NOMO-1 treated with DMSO at 0.1 percent for 48 hours (cell line): Measurements from ENCODE around the gene CD177.
"Not testable (repeated sequence)": the region's sequence is repeated elsewhere in the genome, so short reads cannot be mapped to it uniquely, and the experiment has no call there.

Experiments
- DNase-seq: peaks from one replicate; lab custom pipeline; 2025; ENCODE audit not compliant: unreplicated experiment; lab: John Stamatoyannopoulos, UW

Gene CD177

DNA sequence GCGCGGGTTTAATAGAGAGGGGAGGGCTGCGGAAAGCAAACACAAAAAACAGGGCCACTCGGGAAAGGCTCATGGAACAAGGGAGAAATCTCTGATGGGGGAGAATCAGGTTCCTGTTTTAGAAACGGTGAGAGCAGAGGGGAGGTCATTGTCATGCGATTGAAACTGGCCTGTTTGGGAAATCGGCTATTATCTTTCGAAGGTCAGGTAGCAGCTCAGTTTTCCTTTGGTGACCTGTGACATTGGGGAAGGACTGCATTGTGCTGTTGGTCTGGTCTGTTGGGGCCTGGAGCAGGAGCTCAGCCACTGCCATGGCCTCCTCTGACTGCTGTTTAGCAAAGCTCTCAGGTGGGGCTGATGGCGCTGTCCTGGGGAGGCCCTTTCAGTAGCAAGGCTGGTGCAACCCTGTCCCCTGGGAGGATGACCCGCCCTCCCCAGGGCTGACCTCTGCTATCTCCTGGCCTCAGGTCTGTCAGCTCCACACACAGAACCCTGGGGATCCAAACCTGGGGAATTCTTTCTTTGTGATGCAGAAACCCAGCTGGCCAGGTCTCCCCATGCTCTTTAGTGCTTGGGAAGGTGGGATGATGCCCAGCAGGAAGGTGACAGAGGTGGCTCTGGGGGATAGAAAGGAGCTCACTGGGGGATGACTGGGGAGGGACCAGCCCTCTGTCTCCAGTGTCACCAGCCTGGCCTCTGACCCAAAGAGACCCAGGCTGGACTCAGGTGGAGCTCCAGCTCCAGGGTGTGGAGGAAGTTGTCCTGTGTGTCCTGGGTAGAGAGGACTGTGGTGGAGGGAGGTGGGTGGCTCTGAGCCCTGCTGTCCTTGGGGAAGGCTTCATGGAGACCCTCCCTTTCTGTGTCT lies 21.2 kb upstream of the CD177 start:
- no peak for DNase-seq

DNA sequence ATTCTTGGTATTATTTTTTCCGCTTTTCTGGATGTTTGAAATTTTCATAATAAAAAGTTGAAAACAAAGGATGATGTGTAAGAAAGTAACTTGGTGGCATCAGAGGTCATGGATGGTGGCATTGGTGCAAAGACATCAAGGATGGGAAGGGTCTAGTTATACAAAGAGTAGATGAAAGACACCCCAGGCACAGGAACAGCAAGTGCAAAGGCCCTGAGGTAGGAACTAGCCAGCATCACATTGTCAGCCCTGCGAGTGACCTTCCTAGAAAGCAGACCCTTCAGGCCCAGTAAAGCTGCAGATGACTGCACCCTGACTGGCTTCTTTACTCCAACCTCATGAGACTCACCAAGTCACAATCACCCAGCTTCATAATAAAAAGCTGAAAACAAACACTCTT lies 17.0 kb upstream of the CD177 start:
- DNase-seq, result not testable (repeated sequence)

DNA sequence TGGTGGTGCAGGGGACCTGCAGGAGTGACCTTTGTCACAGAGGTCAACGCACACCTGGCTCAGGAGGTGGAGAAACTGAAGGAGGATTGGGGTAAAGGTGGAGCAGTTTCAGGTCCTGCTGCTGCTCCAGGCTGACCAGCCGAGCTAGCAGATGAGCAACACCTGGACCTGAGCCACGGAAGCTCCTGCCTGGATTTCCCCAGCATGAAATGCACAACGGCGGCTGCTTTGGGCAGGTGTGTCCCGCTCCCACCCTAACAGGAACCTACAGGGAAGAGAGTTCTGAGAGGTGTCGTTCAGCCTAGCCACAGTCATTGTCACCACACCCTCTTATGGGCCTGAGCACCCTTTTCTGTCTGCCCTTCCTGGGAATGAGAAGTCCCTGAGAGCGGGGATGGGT lies 15.7 kb upstream of the CD177 start:
- DNase-seq, result no peak

DNA sequence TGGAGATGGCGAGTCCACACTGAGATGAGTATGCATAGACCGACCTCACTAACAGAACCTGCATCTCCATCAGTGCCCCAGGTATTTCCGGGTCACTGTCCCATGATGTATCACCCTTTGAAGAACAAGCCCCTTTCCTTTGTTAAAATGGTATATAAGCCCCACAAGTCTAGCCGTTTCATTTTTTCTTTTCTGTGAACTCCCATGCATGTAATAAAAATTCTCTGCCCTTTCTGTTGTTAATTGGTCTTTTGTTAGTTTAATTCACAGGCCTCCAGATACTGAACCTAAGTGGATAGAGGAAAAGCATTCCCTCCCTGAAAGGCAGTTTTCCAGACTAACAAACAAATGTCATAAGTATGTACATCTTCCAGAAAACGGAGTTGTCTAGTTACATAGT lies 15.0 kb upstream of the CD177 start:
- no peak for DNase-seq

DNA sequence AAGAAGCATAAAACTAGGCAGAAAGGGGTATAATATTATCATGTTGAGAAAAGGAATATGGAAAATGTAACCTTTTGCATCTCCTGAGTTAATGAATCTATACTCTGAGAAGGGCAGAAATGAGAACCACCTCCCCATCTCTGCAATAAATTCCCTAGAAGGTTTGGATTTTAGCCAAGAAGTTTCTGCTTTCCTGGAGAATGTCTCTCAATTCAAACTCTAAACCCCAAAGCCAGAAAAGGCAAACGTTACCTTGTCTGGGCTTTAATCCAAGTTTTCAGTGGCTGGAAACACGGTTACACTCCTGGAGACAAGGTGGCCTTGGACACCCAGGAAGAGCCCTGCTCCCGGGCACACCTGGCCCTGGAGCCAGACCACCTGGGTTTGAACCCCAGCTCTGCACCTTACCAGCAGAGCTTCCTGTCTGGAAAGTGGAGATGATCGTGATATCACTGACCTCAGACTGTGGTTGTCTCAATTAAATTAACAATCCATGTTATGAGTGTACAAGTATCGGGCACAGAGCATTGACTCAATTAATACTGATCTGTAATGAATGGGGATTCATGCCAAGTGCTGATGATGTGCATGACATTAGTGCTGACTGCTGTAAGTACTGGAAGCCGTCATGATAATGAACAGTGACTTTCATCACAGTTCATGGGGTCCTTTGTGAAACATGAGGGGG lies 14.1 kb upstream of the CD177 start:
- DNase-seq, result not testable (repeated sequence)

DNA sequence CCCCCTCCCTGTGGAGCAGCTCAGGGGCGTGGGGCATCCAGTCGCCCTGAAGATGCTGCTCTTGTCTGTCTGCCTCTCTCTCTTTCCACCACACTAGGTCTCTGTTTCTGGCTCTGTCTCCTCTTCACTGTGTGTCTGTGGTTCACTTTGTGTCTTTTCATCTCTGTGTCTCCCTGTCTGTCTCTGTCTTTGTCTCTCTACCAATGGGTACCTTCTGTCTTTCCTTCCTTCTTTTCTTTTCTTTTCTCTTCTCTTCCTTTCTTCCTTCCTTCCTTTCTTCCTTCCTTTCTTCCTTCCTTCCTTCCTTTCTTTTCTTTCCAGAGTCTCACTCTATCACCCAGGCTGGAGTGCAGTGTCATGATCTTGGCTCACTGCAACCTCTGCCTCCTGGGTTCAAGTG lies 13.4 kb upstream of the CD177 start:
- not testable (repeated sequence) for DNase-seq

DNA sequence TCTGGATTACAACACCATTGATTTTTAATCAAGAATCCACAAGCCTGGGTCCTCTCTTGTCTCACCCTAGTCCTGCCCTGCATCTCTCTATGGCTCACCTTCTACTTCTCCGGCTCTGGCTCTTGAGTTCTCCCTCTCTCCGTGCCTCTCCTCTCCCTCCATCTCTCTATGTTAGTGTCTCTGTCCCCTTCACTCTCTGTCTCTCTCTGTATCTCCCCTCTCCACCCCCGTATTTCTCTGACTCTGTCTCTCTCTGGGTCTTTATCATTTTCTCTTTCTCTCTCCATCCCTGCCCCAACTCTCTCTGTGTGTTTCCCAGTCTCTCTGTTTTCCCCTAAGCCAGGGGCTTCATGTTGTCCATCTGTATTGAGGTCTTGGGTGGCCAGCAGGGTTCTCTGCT lies 12.4 kb upstream of the CD177 start:
- DNase-seq, result not testable (repeated sequence)

DNA sequence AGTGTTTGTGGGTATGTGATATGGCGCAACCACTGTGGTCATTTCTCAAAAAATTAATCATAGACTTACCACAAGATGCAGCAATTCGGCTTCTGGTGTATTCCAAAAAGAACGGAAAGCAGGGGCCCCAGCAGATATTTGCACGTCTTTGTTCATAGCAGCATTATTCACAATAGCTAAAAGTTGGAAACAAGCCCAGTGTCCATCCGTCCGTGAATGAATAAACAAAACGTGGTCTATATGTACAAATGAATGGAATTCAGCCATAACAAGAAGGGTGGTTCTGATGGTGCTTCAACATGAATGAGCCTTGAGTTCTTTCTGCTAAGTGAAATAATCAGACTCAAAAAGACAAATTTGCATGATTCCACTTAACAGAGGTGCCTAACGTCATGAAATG lies 11.4 kb upstream of the CD177 start:
- DNase-seq, result peak; percentile 65

DNA sequence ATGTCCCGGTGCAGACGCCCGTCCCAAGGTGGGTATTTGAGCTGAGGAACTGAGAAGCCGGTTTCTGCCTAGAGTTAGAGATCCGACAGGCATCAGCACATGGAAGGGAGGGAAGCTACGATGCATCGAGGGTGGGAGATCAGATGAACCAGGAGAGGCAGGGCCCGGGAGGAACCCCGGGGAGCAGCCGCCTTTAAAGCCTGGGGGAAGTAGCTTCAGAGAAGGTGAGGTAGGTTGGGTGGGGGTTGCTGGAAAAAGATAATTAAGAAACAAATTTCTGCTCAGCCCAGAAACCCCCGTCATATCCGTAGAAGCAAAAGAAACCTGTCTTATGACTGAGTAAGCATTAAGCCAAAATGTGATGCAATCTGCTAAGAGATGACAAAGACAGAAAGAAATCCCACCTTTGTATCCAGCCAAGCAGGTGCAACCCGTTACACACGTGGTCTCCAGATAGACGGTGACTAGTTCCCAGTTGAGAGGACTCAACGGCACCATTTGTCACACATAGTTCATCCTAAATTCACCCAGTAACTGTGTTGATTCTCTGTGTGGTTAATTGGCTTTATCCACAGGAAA lies 9.1 kb upstream of the CD177 start:
- peak; percentile 60 for DNase-seq

DNA sequence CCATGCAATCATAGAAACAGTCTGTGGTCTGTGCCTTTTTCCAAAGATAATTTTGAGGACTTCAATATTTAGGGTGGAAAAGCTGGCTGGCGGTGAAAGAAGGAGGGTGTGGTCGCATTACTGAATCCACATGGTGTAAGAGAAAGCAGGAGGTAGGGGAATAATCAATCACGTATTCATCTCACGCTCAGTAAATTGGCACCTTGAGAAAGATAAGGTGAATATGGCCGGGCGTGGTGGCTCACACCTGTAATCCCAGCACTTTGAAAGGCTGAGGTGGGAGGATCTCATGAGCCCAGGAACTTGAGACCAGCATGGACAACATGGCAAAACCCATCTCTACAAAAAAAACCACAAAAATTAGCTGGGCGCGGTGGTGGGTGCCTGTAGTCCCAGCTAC lies 3.7 kb upstream of the CD177 start:
- DNase-seq, result not testable (repeated sequence)

DNA sequence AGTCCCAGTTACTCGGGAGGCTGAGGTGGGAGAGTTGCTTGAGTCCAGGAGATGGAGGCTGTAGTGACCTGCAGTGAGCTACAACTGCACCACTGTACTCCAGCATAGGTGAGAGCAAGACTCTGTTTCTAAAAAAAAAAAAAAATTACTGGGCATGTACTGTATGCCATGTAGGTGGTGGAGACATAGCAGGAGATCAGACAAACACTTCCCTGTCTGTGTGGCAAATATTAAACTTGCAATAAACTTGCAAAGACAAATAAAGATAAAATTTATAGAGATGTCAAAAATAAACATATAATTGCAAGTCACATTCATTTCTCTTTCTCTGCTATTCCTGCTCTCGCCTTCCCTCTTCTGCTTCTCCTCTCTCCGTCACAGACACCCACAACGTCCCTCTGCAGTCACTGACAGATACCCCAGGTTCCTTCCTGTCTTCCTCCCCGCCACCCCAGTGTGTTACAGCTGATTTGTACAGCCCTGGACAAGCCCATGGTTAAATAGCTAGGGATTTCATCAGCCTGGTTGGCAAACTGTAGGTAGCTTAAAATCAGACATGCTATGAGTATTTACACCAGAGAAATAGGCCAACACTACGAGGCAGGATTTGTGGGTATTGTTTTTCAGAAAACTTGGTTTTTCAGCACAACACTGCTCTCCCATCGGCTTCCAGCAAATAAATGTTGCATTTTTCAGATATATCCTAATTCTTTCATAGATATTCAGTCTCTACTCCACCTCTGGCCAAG lies 1.3 kb upstream of the CD177 start:
- peak; percentile 69 for DNase-seq

DNA sequence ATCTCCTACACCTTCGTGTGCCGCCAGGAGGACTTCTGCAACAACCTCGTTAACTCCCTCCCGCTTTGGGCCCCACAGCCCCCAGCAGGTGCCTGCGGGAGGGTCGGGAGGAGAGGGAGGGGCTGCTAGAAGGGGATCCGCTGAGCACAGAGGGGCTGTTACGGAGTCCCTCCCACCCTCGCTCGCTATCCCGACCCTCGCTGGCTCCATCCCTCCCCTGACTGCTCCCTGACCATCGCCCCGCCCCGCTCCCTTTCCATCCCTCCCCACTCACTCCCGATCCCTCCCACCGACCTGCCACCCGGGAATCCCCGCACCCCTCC lies 780 bp downstream of the CD177 start:
- no peak for DNase-seq

DNA sequence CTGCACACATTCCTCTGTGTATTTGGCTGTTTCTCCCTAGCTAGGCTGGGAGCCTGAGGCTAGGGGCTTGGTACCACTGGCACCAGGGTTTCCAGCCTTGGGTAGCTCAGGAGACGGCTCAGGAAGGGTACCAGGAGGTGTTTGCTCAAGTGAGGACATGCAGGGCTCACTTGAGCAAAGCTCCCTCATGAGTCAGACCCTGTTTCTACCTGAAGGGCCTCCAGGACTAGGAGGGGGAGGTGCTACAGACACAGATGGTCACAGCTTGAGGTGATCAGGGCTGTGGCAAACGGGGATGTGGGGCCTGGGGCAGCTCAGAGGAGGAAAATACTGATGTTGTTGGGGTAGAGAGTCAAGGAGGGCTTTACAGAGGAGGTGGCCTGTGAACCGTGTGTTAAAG lies 3.3 kb downstream of the CD177 start:
- DNase-seq, result not testable (repeated sequence)

DNA sequence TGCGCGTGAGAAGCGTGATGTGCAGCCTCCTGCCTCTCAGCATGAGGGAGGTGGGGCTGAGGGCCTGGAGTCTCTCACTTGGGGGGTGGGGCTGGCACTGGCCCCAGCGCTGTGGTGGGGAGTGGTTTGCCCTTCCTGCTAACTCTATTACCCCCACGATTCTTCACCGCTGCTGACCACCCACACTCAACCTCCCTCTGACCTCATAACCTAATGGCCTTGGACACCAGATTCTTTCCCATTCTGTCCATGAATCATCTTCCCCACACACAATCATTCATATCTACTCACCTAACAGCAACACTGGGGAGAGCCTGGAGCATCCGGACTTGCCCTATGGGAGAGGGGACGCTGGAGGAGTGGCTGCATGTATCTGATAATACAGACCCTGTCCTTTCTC lies 8.7 kb downstream of the CD177 start:
- DNase-seq, result no peak

DNA sequence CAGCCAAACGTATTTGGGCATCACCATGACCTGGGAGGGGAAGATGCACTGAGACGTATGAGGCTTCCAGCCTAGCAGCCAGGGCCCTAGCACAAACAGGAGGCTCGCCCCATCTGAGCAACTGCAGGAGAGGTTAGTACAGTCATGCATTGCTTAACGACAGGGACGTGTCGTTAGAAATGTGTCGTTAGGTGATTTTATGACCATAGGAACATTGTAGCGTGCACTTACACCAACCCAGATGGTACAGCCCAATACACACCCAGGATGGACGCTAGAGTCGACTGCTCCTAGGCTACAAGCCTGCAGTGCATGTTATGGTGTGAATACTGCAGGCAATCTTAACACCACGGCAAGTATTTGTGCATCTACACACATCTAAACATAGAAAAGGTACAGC lies 9.3 kb downstream of the CD177 start:
- peak; percentile 81 for DNase-seq

DNA sequence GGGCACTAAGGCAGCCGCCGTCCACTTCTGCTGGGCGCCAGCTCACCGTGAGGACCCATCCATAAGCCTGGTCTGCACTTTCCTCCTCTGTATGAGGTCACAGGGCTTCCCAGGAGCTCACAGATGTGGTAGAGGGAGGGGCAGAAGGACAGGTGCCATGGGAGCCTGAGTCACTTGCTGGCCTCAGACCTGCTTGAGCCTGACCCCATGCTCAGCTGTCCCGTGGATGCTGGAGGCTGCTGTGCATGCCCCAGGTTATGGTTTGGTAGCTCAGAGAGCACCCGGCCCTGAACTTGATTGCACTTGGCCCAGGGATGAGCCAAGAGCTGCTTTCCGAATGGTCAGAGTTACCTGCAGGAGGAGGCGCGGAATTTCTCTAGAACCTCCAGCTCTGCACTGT lies 12.2 kb downstream of the CD177 start:
- DNase-seq, result not testable (repeated sequence)

DNA sequence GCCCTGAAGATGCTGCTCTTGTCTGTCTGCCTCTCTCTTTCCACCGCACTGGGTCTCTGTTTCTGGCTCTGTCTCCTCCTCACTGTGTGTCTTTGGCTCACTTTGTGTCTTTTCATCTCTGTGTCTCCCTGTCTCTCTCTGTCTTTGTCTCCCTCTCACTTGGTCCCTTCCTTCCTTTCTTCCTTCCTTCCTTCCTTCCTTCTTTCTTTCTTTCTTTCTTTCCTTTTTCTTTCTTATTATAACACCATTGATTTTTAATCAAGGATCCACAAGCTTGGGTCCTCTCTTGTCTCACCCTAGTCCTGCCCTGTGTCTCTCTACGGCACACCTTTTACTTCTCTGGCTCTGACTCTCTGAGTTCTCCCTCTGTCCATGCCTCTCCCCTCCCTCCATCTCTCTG lies 14.3 kb downstream of the CD177 start:
- no peak for DNase-seq

DNA sequence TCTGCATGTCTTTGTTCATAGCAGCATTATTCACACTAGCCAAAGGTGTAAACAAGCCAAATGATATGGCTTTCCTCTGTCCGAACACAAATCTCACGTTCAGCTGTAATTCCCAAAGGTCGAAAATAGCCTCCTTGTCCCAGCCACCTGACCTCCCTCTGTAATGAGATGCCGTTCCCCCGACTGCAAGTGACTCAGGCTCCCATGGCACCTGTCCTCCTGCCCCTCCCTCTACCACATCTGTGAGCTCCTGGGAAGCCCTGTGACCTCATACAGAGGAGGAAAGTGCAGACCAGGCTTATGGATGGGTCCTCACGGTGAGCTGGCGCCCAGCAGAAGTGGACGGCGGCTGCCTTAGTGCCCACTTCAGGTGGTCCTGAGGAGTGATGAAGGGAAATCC lies 15.4 kb downstream of the CD177 start:
- not testable (repeated sequence) for DNase-seq

DNA sequence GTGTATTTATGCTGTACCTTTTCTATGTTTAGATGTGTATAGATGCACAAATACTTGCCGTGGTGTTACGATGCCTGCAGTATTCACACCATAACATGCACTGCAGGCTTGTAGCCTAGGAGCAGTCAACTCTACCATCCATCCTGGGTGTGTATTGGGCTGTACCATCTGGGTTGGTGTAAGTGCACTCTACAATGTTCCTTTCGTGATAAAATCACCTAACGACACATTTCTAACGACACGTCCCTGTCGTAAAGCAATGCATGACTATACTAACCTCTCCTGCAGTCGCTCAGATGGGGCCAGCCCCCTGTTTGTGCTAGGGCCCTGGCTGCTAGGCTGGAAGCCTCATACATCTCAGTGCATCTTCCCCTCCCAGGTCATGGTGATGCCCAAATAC lies 18.4 kb downstream of the CD177 start:
- peak; percentile 67 for DNase-seq

DNA sequence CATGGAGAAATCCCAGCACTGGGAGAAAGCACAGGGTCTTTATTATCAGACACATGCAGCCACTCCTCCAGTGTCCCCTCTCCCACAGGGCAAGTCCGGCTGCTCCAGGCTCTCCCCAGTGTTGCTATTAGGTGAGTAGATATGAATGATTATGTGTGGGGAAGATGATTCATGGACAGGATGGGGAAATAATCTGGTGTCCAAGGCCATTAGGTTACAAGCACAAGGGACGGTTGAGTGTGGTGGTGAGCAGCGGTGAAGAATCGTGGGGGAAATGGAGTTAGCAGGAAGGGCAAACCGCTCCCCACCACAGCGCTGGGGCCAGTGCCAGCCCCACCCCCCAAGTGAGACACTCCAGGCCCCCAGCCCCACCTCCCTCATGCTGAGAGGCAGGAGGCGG lies 19.0 kb downstream of the CD177 start:
- peak; percentile 96 for DNase-seq

DNA sequence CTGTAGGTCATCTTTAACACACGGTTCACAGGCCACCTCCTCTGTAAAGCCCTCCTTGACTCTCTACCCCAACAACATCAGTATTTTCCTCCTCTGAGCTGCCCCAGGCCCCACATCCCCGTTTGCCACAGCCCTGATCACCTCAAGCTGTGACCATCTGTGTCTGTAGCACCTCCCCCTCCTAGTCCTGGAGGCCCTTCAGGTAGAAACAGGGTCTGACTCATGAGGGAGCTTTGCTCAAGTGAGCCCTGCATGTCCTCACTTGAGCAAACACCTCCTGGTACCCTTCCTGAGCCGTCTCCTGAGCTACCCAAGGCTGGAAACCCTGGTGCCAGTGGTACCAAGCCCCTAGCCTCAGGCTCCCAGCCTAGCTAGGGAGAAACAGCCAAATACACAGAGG lies 24.1 kb downstream of the CD177 start:
- DNase-seq, result not testable (repeated sequence)

DNA sequence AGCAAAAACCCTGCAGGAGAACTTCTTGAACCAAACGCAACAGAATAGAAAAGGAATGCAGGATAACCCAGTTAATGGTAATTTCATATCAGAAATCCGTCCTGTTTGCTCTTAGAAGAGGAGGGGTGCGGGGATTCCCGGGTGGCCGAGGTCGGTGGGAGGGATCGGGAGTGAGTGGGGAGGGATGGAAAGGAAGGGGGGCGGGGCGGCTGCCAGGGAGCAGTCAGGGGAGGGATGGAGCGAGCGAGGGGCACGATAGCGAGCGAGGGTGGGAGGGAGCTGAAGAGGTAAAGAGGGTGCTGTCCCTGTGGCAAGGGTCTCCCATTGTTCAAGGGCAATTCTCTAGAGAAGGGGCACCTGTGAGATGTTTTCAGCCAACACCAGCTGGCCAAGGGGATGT lies 26.5 kb downstream of the CD177 start:
- no peak for DNase-seq
